OCI-LY1 (cell line): ENCODE data around the gene ILF3.
A peak's percentile ranks its signal among the peaks of the same experiment; 100 is the strongest.

ENCODE experiments used
- H2AFZ ChIP-seq: fragments of 200-600 bp; sonication (generic), shearing (Covaris generic); 2 replicates; pipeline ENCODE4 v1.6.0; 2014; ENCODE audit warnings: antibody characterized with exemption, mild to moderate bottlenecking, low read length
- H3F3A ChIP-seq: fragments of 200-600 bp; sonication (generic), shearing (Covaris generic); 2 replicates; pipeline ENCODE4 v1.6.0; 2014; ENCODE audit warnings: mild to moderate bottlenecking, antibody characterized with exemption, low read length, moderate library complexity; ENCODE audit not compliant: insufficient read depth
- H3K27ac ChIP-seq: fragments of 200-600 bp; sonication (generic); 2 replicates; pipeline ENCODE4 v1.5.1; 2014; ENCODE audit warnings: low read length, mixed run types, mild to moderate bottlenecking, low read depth; ENCODE audit not compliant: poor library complexity, severe bottlenecking
- H3K27me3 ChIP-seq: fragments of 200-600 bp; sonication (generic); 2 replicates; pipeline ENCODE4 v1.6.0; 2014; ENCODE audit warnings: antibody characterized with exemption, mild to moderate bottlenecking, low read length, moderate library complexity; ENCODE audit not compliant: insufficient read depth
- H3K36me3 ChIP-seq: fragments of 200-600 bp; sonication (generic); 2 replicates; pipeline ENCODE4 v1.6.1; 2014; ENCODE audit warnings: mild to moderate bottlenecking, antibody characterized with exemption, low read length, moderate library complexity, mixed read lengths; ENCODE audit not compliant: insufficient read depth
- H3K4me1 ChIP-seq: fragments of 200-600 bp; sonication (generic); 2 replicates; pipeline ENCODE4 v1.5.1; 2014; ENCODE audit warnings: mild to moderate bottlenecking, low read length, moderate library complexity; ENCODE audit not compliant: insufficient read depth, severe bottlenecking
- H3K4me2 ChIP-seq: fragments of 200-600 bp; sonication (generic), shearing (Covaris generic); 2 replicates; pipeline ENCODE4 v1.6.1; 2014; ENCODE audit warnings: low read length
- H3K4me3 ChIP-seq: fragments of 200-600 bp; sonication (generic); 2 replicates; pipeline ENCODE4 v1.5.1; 2014; ENCODE audit warnings: low read length, low read depth, mild to moderate bottlenecking, mixed read lengths; ENCODE audit not compliant: poor library complexity, severe bottlenecking
- H3K79me2 ChIP-seq: fragments of 200-600 bp; shearing (Covaris generic); 2 replicates; pipeline ENCODE4 v1.6.1; 2016; ENCODE audit warnings: mixed run types, low read length, mixed read lengths; ENCODE audit not compliant: insufficient read depth
- H3K9ac ChIP-seq: fragments of 200-600 bp; sonication (generic), shearing (Covaris generic); 2 replicates; pipeline ENCODE4 v1.6.1; 2014; ENCODE audit warnings: mild to moderate bottlenecking, low read length, mixed read lengths
- H3K9me2 ChIP-seq: fragments of 200-600 bp; sonication (generic), shearing (Covaris generic); 2 replicates; pipeline ENCODE4 v1.6.1; 2014; ENCODE audit warnings: low read depth, mild to moderate bottlenecking, low read length, mixed read lengths
- H3K9me3 ChIP-seq: fragments of 200-600 bp; shearing (Covaris generic); 2 replicates; pipeline ENCODE4 v1.6.1; 2014; ENCODE audit warnings: low read length, mixed read lengths
- H4K20me1 ChIP-seq: fragments of 200-600 bp; sonication (generic), shearing (Covaris generic); 2 replicates; pipeline ENCODE4 v1.6.0; 2016; ENCODE audit warnings: mild to moderate bottlenecking, low read length; ENCODE audit not compliant: insufficient read depth
- CTCF ChIP-seq: fragments of 200-600 bp; sonication (generic), shearing (Covaris generic); IDR thresholded peaks from 2 replicates; pipeline ENCODE4 v1.5.1; 2017; ENCODE audit warnings: mild to moderate bottlenecking, antibody characterized with exemption, low read length, moderate library complexity, mixed read lengths
- EZH2 ChIP-seq: fragments of 200-600 bp; sonication (generic), shearing (Covaris generic); IDR thresholded peaks from 2 replicates; pipeline ENCODE4 v1.8.0; 2017; ENCODE audit warnings: borderline replicate concordance, mixed run types, mild to moderate bottlenecking, antibody characterized with exemption, low read length, moderate library complexity, mixed read lengths

Gene ILF3

DNA sequence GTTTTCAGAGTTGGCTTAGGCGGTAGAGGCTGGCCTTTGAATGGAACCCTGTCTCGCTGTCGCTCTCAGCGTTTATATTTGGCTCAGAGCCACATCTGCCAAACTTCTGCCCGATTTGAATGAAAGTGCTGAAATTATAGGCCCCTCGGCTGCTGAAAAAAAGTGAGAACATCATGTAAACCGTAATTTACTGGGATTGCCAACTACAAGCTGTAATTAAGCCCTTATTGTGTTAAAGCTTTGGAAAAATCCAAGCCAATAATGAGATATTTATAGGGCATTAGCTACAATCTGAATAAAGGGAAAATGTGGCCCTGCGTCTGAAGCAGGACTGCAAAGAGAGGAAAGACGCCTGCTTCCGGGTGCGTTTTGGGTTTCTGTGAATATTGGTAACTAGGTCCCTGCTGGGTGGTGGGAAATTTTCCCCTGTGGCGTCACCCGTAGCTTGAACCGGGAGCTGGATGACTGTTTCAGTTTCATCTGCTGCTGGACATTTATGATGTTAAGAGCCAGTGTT is 73.6 kb downstream of the ILF3 start:
- Histone ChIP-seq H4K20me1 (no peaks in the 10 kb centered on the region), H3K4me3 (no peak overlapping the region), H3K9me2 (no peaks in the 10 kb centered on the region), H3K36me3 (peaks cover 7% of the 10 kb centered on the region; the same call in 1 of the 2 replicates), H3K27me3 (no peaks in the 10 kb centered on the region), H3K4me2 (no peak overlapping the region), H3K27ac (peak overlapping the region; percentile 35), H3K9me3 (no peaks in the 10 kb centered on the region), H2AFZ (no peak overlapping the region), H3K9ac (no peak overlapping the region), H3K4me1 (peaks cover 53% of the 10 kb centered on the region), H3F3A (no peaks in the 10 kb centered on the region), H3K79me2 (peaks cover 63% of the 10 kb centered on the region)
- TF ChIP-seq CTCF: no peak
- TF ChIP-seq EZH2: no peak

- H3F3A ChIP-seq: no peaks in the 10 kb centered on the region
- H3K79me2 ChIP-seq: peaks cover 59% of the 10 kb centered on the region
- H3K9ac ChIP-seq: no peak overlapping the region
- no peak overlapping the region for H3K4me2 ChIP-seq
- H3K27me3 ChIP-seq: no peaks in the 10 kb centered on the region
- H3K4me1 ChIP-seq: peaks cover 52% of the 10 kb centered on the region
- no peak overlapping the region for H3K4me3 ChIP-seq
- no peaks in the 10 kb centered on the region for H3K9me3 ChIP-seq
- TF ChIP-seq CTCF: no peak
- TF ChIP-seq EZH2: no peak
- H3K36me3 ChIP-seq: peaks cover 7% of the 10 kb centered on the region
- no peaks in the 10 kb centered on the region for H3K9me2 ChIP-seq
- no peak overlapping the region for H2AFZ ChIP-seq
- peak overlapping the region; percentile 62 for H3K27ac ChIP-seq
- no peaks in the 10 kb centered on the region for H4K20me1 ChIP-seq
Measured at GRCh38 chr19:10729411-10729810, 75.3 kb downstream of the ILF3 start.

GRCh38 chr19:10730932-10731331 is 76.8 kb downstream of the ILF3 start:
- TF ChIP-seq EZH2 (no peak), CTCF (no peak)
- H3K4me2 ChIP-seq: peak overlapping the region; percentile 53; the same call in 1 of the 2 replicates
- H4K20me1 ChIP-seq: no peaks in the 10 kb centered on the region
- no peak overlapping the region for H3K4me3 ChIP-seq
- H3K9me2 ChIP-seq: no peaks in the 10 kb centered on the region
- H3K9ac ChIP-seq: no peak overlapping the region; the same call in 1 of the 2 replicates
- no peaks in the 10 kb centered on the region for H3F3A ChIP-seq
- peaks cover 2% of the 10 kb centered on the region; the same call in 1 of the 2 replicates for H3K9me3 ChIP-seq
- peaks cover 61% of the 10 kb centered on the region for H3K79me2 ChIP-seq
- H3K27ac ChIP-seq: peak overlapping the region; percentile 62
- H3K4me1 ChIP-seq: peaks cover 47% of the 10 kb centered on the region
- H3K36me3 ChIP-seq: peaks cover 15% of the 10 kb centered on the region
- H3K27me3 ChIP-seq: no peaks in the 10 kb centered on the region
- H2AFZ ChIP-seq: no peak overlapping the region
